Endothelial cell of umbilical vein (primary cell): ENCODE results near the gene FAM237B. TPM values are rescaled to one million over a fixed set of nuclear protein-coding genes. Genes with fewer than 3 reads are reported as not detected.

ENCODE experiments used
- BruUV-seq: library from RNA; stranded (reverse); fragments of 400-500 nt; replicated peaks from 2 replicates; lab custom pipeline; 2021; lab: Mats Ljungman, UMichigan
- CTCF ChIA-PET: fragments of 300-600, 350-600 bp; sonication (Branson Sonifier 250); formaldehyde crosslinking; loops from one replicate; lab custom pipeline; 2021; ENCODE audit warnings: antibody characterized with exemption, inconsistent platforms; lab: Charles Lee
- POLR2A ChIA-PET: fragments of 300-600, 350-600 bp; sonication (Branson Sonifier 250); formaldehyde crosslinking; loops from one replicate; lab custom pipeline; 2021; ENCODE audit warnings: antibody characterized with exemption, inconsistent platforms; lab: Charles Lee
- DNase-seq: peaks from one replicate; pipeline ENCODE4 v3.0.0-alpha.2; 2011; ENCODE audit warnings: low read depth, low spot score
- FAIRE-seq: peaks from 2 replicates; lab custom pipeline; 2011; peaks lifted over from hg19 to GRCh38; lab: Jason Lieb, UNC
- H2AFZ ChIP-seq: 2 replicates; pipeline ENCODE4 v1.6.0; 2012; ENCODE audit warnings: low read depth, low read length, control low read depth, inconsistent platforms
- H3K27ac ChIP-seq: 2 replicates; pipeline ENCODE4 v1.5.1; 2011; ENCODE audit warnings: low read depth, mild to moderate bottlenecking, control low read depth, low read length, moderate library complexity; ENCODE audit not compliant: insufficient read depth
- H3K27me3 ChIP-seq, 2 experiments: 2 replicates each; pipeline versions ENCODE4 v1.6.0 to v1.6.1; 2011; ENCODE audit warnings: low read length in 2 of 2, mixed read lengths in 1 of 2; ENCODE audit not compliant: control insufficient read depth in 2 of 2, insufficient read depth in 2 of 2
- H3K36me3 ChIP-seq, 2 experiments: 2 replicates in 1 of 2; 3 replicates in 1 of 2; pipeline ENCODE4 v1.5.1; 2011; ENCODE audit warnings: low read length in 2 of 2, mild to moderate bottlenecking in 1 of 2, moderate library complexity in 1 of 2; ENCODE audit not compliant: control insufficient read depth in 2 of 2, insufficient read depth in 2 of 2; ENCODE audit errors: extremely low read depth in 1 of 2
- H3K4me1 ChIP-seq: 3 replicates; pipeline ENCODE4 v1.5.1; 2011; ENCODE audit warnings: mild to moderate bottlenecking, low read length; ENCODE audit not compliant: control insufficient read depth, insufficient read depth; ENCODE audit errors: extremely low read depth
- H3K4me2 ChIP-seq: 2 replicates; pipeline ENCODE4 v1.6.1; 2011; ENCODE audit warnings: low read length, control low read depth, mixed read lengths; ENCODE audit not compliant: insufficient read depth
- H3K4me3 ChIP-seq, 3 experiments: fragments of 200-600 bp in 1 of 3; sonication (generic), shearing (Covaris generic) in 1 of 3; replicated peaks in 1 of 3; 2 replicates each; pipeline ENCODE4 v1.5.1; 2011 to 2016; ENCODE audit warnings: control low read depth in 3 of 3, low read length in 3 of 3, mild to moderate bottlenecking in 2 of 3, inconsistent platforms in 1 of 3, low read depth in 1 of 3, moderate library complexity in 1 of 3; ENCODE audit not compliant: insufficient read depth in 1 of 3
- H3K79me2 ChIP-seq: 2 replicates; pipeline ENCODE4 v1.6.0; 2012; ENCODE audit warnings: low read length, inconsistent platforms; ENCODE audit not compliant: control insufficient read depth, insufficient read depth
- H3K9ac ChIP-seq: replicated peaks from 2 replicates; pipeline ENCODE3; 2011; ENCODE audit warnings: low read length, control low read depth; ENCODE audit not compliant: insufficient read depth; ENCODE audit errors: extremely low read depth
- H3K9me1 ChIP-seq: replicated peaks from 3 replicates; pipeline ENCODE4 v1.6.0; 2011; ENCODE audit warnings: mild to moderate bottlenecking, low read length; ENCODE audit not compliant: control insufficient read depth, insufficient read depth; ENCODE audit errors: extremely low read depth
- H3K9me3 ChIP-seq: replicated peaks from 2 replicates; pipeline ENCODE4 v1.5.1; 2012; ENCODE audit warnings: low read length, inconsistent platforms; ENCODE audit not compliant: control insufficient read depth, insufficient read depth
- H4K20me1 ChIP-seq: replicated peaks from 2 replicates; pipeline ENCODE3; 2011; ENCODE audit warnings: mild to moderate bottlenecking, low read length; ENCODE audit not compliant: control insufficient read depth, insufficient read depth; ENCODE audit errors: extremely low read depth
- CTCF ChIP-seq, 2 donors: IDR thresholded peaks; 1 replicate in 1 of 2; 2 replicates in 1 of 2; pipeline ENCODE4 v1.5.1; 2011; ENCODE audit warnings: low read length in 2 of 2, mild to moderate bottlenecking in 2 of 2, moderate library complexity in 2 of 2, control low read depth in 1 of 2, inconsistent platforms in 1 of 2, low read depth in 1 of 2; ENCODE audit not compliant: insufficient read depth in 1 of 2; ENCODE audit errors: extremely low read depth in 1 of 2
- FOS ChIP-seq: IDR thresholded peaks from 2 replicates; pipeline ENCODE4 v1.6.1; 2011; ENCODE audit warnings: mild to moderate bottlenecking, low read length, moderate library complexity, borderline replicate concordance; ENCODE audit not compliant: insufficient read depth
- GATA2 ChIP-seq: IDR thresholded peaks from 2 replicates; pipeline ENCODE4 v1.7.0; 2011; ENCODE audit warnings: low read depth, mild to moderate bottlenecking, moderate library complexity, mixed read lengths, low read length; ENCODE audit not compliant: insufficient read length, insufficient read depth
- JUN ChIP-seq: IDR thresholded peaks from 2 replicates; pipeline ENCODE4 v1.6.1; 2011; ENCODE audit warnings: borderline replicate concordance, low read depth; ENCODE audit not compliant: insufficient read length, insufficient read depth
- dilution Hi-C: fragments of 300-500 bp; cut with MboI; formaldehyde crosslinking; loops from one replicate; pipeline ENCODE4 v1.15.0; 2019; ENCODE audit warnings: low sequenced_read_pairs; ENCODE audit not compliant: extremely low pct_ligation_motif_present
- intact Hi-C: fragments of 100-400 bp; cut with micrococcal nuclease; formaldehyde crosslinking; loops from one replicate; pipeline ENCODE4 v1.10.0; 2022
- polyA plus RNA-seq, 4 experiments: library from polyadenylated mRNA; depleted of rRNA in 3 of 4; stranded (reverse) in 3 of 4; unstranded in 1 of 4; fragments of >200 nt; gene quantifications; 2 replicates each; pipeline versions ENCODE4 v1.2.1 to v1.2.3, GENCODE V29; 2011 to 2012; ENCODE audit warnings: missing spikeins in 1 of 4
- total RNA-seq: library from RNA; stranded (reverse); gene quantifications from 2 replicates; pipeline ENCODE4 v1.2.3, GENCODE V29; 2021

Gene FAM237B
- total and polyA plus RNA-seq, 2 donors (not counting 3 experiments of a cell fraction or from before 2014, with no cell fraction given) = not detected

GRCh38 chr7:90298145-90299038 is 22.7 kb downstream of the FAM237B start:
- BruUV-seq = no TSS peak
- Histone ChIP-seq H3K9me1 (no peaks in the 10 kb centered on the region), H3K27ac (no peak overlapping the region), H3K4me1 (no peaks in the 10 kb centered on the region), H3K79me2 (no peaks in the 10 kb centered on the region), H3K27me3 (no peaks in the 10 kb centered on the region), H3K36me3 (no peaks in the 10 kb centered on the region), H3K4me3 (no peak overlapping the region), H2AFZ (no peak overlapping the region), H4K20me1 (no peaks in the 10 kb centered on the region), H3K4me2 (no peak overlapping the region), H3K9ac (no peak overlapping the region), H3K9me3 (no peaks in the 10 kb centered on the region)
- POLR2A ChIA-PET = no interaction called here
- CTCF ChIA-PET = interaction anchor here (0.7 to 2.0 kb wide), 18 partner anchors 8 to 146 kb away, joined by 3 to 13 read pairs (median 5); partner anchors contain the start of genes STEAP1 and STEAP2
- intact Hi-C loops (loop anchor here (1.0 to 2.0 kb wide), 3 partner anchors 36 to 146 kb away; partner anchors contain the start of gene STEAP2), dilution Hi-C loops (no loop called here)
- TF ChIP-seq CTCF (IDR thresholded peaks at IDR 0.05; ENCODE audit: extremely low read depth in 1 of 2, insufficient read depth in 1 of 2, low read depth in 1 of 2, low read length in 2 of 2) = peak; percentile 48 to 65
- peak; percentile 74 for TF ChIP-seq FOS
- TF ChIP-seq GATA2 = no peak
- TF ChIP-seq JUN = peak; percentile 36
- FAIRE-seq (peak; percentile 88), DNase-seq (peak; percentile 66)
